HTERT RPE-1 (cell line): Measurements from ENCODE around the gene RPTOR.

Source experiments
- in situ Hi-C: fragments of 300-500 bp; cut with MboI; formaldehyde crosslinking; loops from 4 replicates; pipeline ENCODE4 v1.14.3; 2020; ENCODE audit warnings: low sequenced_read_pairs

Gene RPTOR

GRCh38 chr17:80822021-80822699, 277.5 kb downstream of the RPTOR start:
- in situ Hi-C loops = no loop called here

- in situ Hi-C loops = no loop called here
Observed at GRCh38 chr17:80822700-80823410, 278.2 kb downstream of the RPTOR start.

GRCh38 chr17:80824549-80825470, 280.2 kb downstream of the RPTOR start:
- in situ Hi-C loops = no loop called here

- in situ Hi-C loops = no loop called here
Observed at GRCh38 chr17:80825471-80826345, 281.1 kb downstream of the RPTOR start.

GRCh38 chr17:80826346-80826954, 281.8 kb downstream of the RPTOR start:
- in situ Hi-C loops = no loop called here

GRCh38 chr17:80826955-80827645, 282.5 kb downstream of the RPTOR start:
- in situ Hi-C loops = no loop called here

- in situ Hi-C loops = no loop called here
Observed at GRCh38 chr17:80827646-80828643, 283.3 kb downstream of the RPTOR start.

GRCh38 chr17:80829166-80829813, 284.7 kb downstream of the RPTOR start:
- in situ Hi-C loops = no loop called here

GRCh38 chr17:80830020-80830780, 285.6 kb downstream of the RPTOR start:
- in situ Hi-C loops = no loop called here

GRCh38 chr17:80831491-80831890, 286.9 kb downstream of the RPTOR start:
- in situ Hi-C loops = no loop called here

GRCh38 chr17:80832266-80832676, 287.6 kb downstream of the RPTOR start:
- in situ Hi-C loops = no loop called here

- in situ Hi-C loops = no loop called here
Observed at GRCh38 chr17:80832888-80833583, 288.4 kb downstream of the RPTOR start.

- in situ Hi-C loops = no loop called here
Observed at GRCh38 chr17:80833952-80834892, 289.6 kb downstream of the RPTOR start.

GRCh38 chr17:80834893-80835275, 290.2 kb downstream of the RPTOR start:
- in situ Hi-C loops = no loop called here
